Ishikawa (cell line): ENCODE measurements around the gene RAD9A.

Experiments
- CEBPB ChIP-seq: IDR thresholded peaks from 2 replicates; pipeline ENCODE4 v1.6.1; 2012
- CREB1 ChIP-seq: IDR thresholded peaks from 2 replicates; pipeline ENCODE4 v1.6.1; 2012; ENCODE audit warnings: low read depth
- EGR1 ChIP-seq: IDR thresholded peaks from 2 replicates; pipeline ENCODE4 v1.6.1; 2012
- EP300 ChIP-seq: IDR thresholded peaks from 2 replicates; pipeline ENCODE4 v1.6.1; 2012; ENCODE audit warnings: borderline replicate concordance
- FOXM1 ChIP-seq: IDR thresholded peaks from 2 replicates; pipeline ENCODE4 v1.6.1; 2012; ENCODE audit warnings: low read depth, borderline replicate concordance
- MAX ChIP-seq: IDR thresholded peaks from 2 replicates; pipeline ENCODE4 v1.6.1; 2012
- NFIC ChIP-seq: IDR thresholded peaks from 2 replicates; pipeline ENCODE4 v1.6.1; 2012
- RAD21 ChIP-seq: IDR thresholded peaks from 2 replicates; pipeline ENCODE4 v1.6.1; 2012; ENCODE audit warnings: low read depth
- REST ChIP-seq: IDR thresholded peaks from 2 replicates; pipeline ENCODE4 v1.6.1; 2012; ENCODE audit warnings: low read depth, mild to moderate bottlenecking
- TAF1 ChIP-seq: IDR thresholded peaks from 2 replicates; pipeline ENCODE4 v1.6.1; 2012; ENCODE audit warnings: low read depth, mild to moderate bottlenecking
- TCF12 ChIP-seq: IDR thresholded peaks from 2 replicates; pipeline ENCODE4 v1.6.1; 2012; ENCODE audit warnings: low read depth
- TEAD4 ChIP-seq: IDR thresholded peaks from 2 replicates; pipeline ENCODE4 v1.6.1; 2012
- USF1 ChIP-seq: IDR thresholded peaks from 2 replicates; pipeline ENCODE4 v1.6.1; 2012
- YY1 ChIP-seq: IDR thresholded peaks from 2 replicates; pipeline ENCODE4 v1.6.1; 2012; ENCODE audit warnings: low read depth
- ZBTB7A ChIP-seq: IDR thresholded peaks from 2 replicates; pipeline ENCODE4 v1.6.1; 2012; ENCODE audit warnings: low read depth

RAD9A gene

GRCh38 chr11:67345920-67346819 lies 45.6 kb upstream of the RAD9A start:
- TF ChIP-seq RAD21: peak; percentile 59
- no peak for TF ChIP-seq YY1

GRCh38 chr11:67347964-67348749 lies 43.6 kb upstream of the RAD9A start:
- TF ChIP-seq EP300 (no peak), TAF1 (no peak), NFIC (no peak), REST (no peak), YY1 (no peak), USF1 (no peak), RAD21 (no peak), CREB1 (no peak), MAX (no peak), ZBTB7A (no peak), CEBPB (no peak), TCF12 (no peak), TEAD4 (no peak), EGR1 (no peak), FOXM1 (no peak)

GRCh38 chr11:67349036-67349435 lies 42.8 kb upstream of the RAD9A start:
- TF ChIP-seq EP300 (no peak), TEAD4 (no peak), EGR1 (no peak), MAX (no peak), USF1 (no peak), FOXM1 (no peak), CEBPB (no peak), YY1 (no peak), RAD21 (no peak), CREB1 (no peak), TCF12 (no peak), REST (no peak), TAF1 (no peak), NFIC (no peak), ZBTB7A (no peak)

- no peak for TF ChIP-seq EP300
- no peak for TF ChIP-seq EGR1
- no peak for TF ChIP-seq FOXM1
Observed at GRCh38 chr11:67349457-67349856, 42.3 kb upstream of the RAD9A start.

- no peak for TF ChIP-seq NFIC
- no peak for TF ChIP-seq CREB1
- TF ChIP-seq EP300: no peak
- no peak for TF ChIP-seq USF1
- TF ChIP-seq TAF1: no peak
- TF ChIP-seq ZBTB7A: no peak
- TF ChIP-seq YY1: no peak
- TF ChIP-seq FOXM1: no peak
- TF ChIP-seq EGR1: no peak
- no peak for TF ChIP-seq TCF12
- no peak for TF ChIP-seq MAX
- TF ChIP-seq CEBPB: no peak
- TF ChIP-seq REST: no peak
- no peak for TF ChIP-seq RAD21
- TF ChIP-seq TEAD4: no peak
Observed at GRCh38 chr11:67349928-67350465, 41.8 kb upstream of the RAD9A start.
